HCT116 (cell line): ENCODE data around the gene URB1. TPM values are rescaled to one million over a fixed set of nuclear protein-coding genes. Genes with fewer than 3 reads are reported as not detected.

Source experiments
- ATAC-seq: fragments of 200-7000 bp; cut with Tn5 transposase; 2 replicates; pipeline ENCODE4 v1.9.1; 2020; ENCODE audit warnings: mild to moderate bottlenecking, moderate library complexity
- BruUV-seq: library from RNA; stranded (reverse); fragments of 400-500 nt; replicated peaks from 2 replicates; lab custom pipeline; 2021; lab: Mats Ljungman, UMichigan
- CTCF ChIA-PET: fragments of 300-600 bp; sonication (Branson Sonifier 250); formaldehyde crosslinking; loops from one replicate; lab custom pipeline; 2021; ENCODE audit warnings: antibody characterized with exemption; lab: Charles Lee
- POLR2A ChIA-PET: fragments of 300-600, 350-600 bp; sonication (Branson Sonifier 250); formaldehyde crosslinking; loops from one replicate; lab custom pipeline; 2021; ENCODE audit warnings: antibody characterized with exemption; lab: Charles Lee
- RAD21 ChIA-PET, 2 experiments: fragments of 300-600 bp; sonication (Branson Sonifier 250); formaldehyde crosslinking; loops; one replicate each; lab custom pipeline; 2023; ENCODE audit warnings: low total read pairs in 2 of 2; ENCODE audit not compliant: uncharacterized antibody in 2 of 2, unreplicated experiment in 2 of 2, low non-redundant PET in 1 of 2; lab: Charles Lee
- DNase-seq: peaks from one replicate; pipeline ENCODE4 v3.0.0-alpha.2; 2010; ENCODE audit warnings: low read depth, low spot score
- H2AFZ ChIP-seq: fragments of 200-600 bp; shearing (Covaris generic), sonication (generic); 2 replicates; pipeline ENCODE4 v1.6.1; 2017; ENCODE audit warnings: low read depth, mixed run types, mixed read lengths, antibody characterized with exemption, low read length; ENCODE audit not compliant: poor library complexity, severe bottlenecking
- H3K27ac ChIP-seq: 2 replicates; pipeline ENCODE4 v1.5.1; 2012; ENCODE audit warnings: low read depth, low read length
- H3K27me3 ChIP-seq: fragments of 200-600 bp; sonication (generic); 2 replicates; pipeline ENCODE4 v1.6.1; 2016; ENCODE audit warnings: mixed run types, low read length, mixed read lengths; ENCODE audit not compliant: insufficient read depth
- H3K36me3 ChIP-seq, 2 experiments: fragments of 200-500 bp in 1 of 2; fragments of 200-600 bp in 1 of 2; sonication (Bioruptor generic) in 1 of 2; sonication (generic) in 1 of 2; 2 replicates each; pipeline versions ENCODE4 v1.5.1 to v1.6.1; 2014 to 2016; ENCODE audit warnings: low read length in 2 of 2, inconsistent platforms in 1 of 2, mixed read lengths in 1 of 2, mixed run types in 1 of 2; ENCODE audit not compliant: insufficient read depth in 2 of 2, control insufficient read depth in 1 of 2
- H3K4me1 ChIP-seq, 2 experiments: fragments of 200-600 bp in 1 of 2; sonication (generic) in 1 of 2; 2 replicates each; pipeline versions ENCODE4 v1.5.1 to v1.6.1; 2012 to 2017; ENCODE audit warnings: low read length in 2 of 2, inconsistent platforms in 1 of 2, mild to moderate bottlenecking in 1 of 2, mixed read lengths in 1 of 2, mixed run types in 1 of 2, moderate library complexity in 1 of 2; ENCODE audit not compliant: insufficient read depth in 2 of 2, control insufficient read depth in 1 of 2
- H3K4me2 ChIP-seq: fragments of 200-600 bp; sonication (generic); 2 replicates; pipeline ENCODE4 v1.6.1; 2017; ENCODE audit warnings: mixed run types, low read length, mixed read lengths
- H3K4me3 ChIP-seq, 2 experiments: fragments of 200-600 bp in 1 of 2; sonication (generic) in 1 of 2; replicated peaks in 1 of 2; 2 replicates each; pipeline ENCODE4 v1.5.1; 2011 to 2016; ENCODE audit warnings: low read length in 2 of 2, control low read depth in 1 of 2, low read depth in 1 of 2, mild to moderate bottlenecking in 1 of 2, mixed read lengths in 1 of 2, mixed run types in 1 of 2
- H3K79me2 ChIP-seq: fragments of 200-600 bp; sonication (generic); 2 replicates; pipeline ENCODE4 v1.6.1; 2017; ENCODE audit warnings: mild to moderate bottlenecking, mixed run types, low read length, moderate library complexity, mixed read lengths; ENCODE audit not compliant: insufficient read depth
- H3K9ac ChIP-seq: fragments of 200-600 bp; sonication (generic); 2 replicates; pipeline ENCODE4 v1.6.1; 2016; ENCODE audit warnings: low read length, mixed read lengths
- H3K9me2 ChIP-seq: fragments of 200-600 bp; sonication (generic), shearing (Covaris generic); 2 replicates; pipeline ENCODE4 v1.6.1; 2017; ENCODE audit warnings: mixed run types, mild to moderate bottlenecking, moderate library complexity; ENCODE audit not compliant: insufficient read depth
- H3K9me3 ChIP-seq, 2 experiments: fragments of 200-500 bp in 1 of 2; fragments of 200-600 bp in 1 of 2; sonication (Bioruptor generic) in 1 of 2; sonication (generic) in 1 of 2; 2 replicates each; pipeline ENCODE4 v1.6.1; 2014 to 2017; ENCODE audit warnings: low read length in 2 of 2, mixed read lengths in 2 of 2, inconsistent platforms in 1 of 2, low read depth in 1 of 2, mild to moderate bottlenecking in 1 of 2, mixed run types in 1 of 2, moderate library complexity in 1 of 2; ENCODE audit not compliant: control insufficient read depth in 1 of 2, insufficient read depth in 1 of 2
- H4K20me1 ChIP-seq: fragments of 200-600 bp; sonication (generic), shearing (Covaris generic); 2 replicates; pipeline ENCODE4 v1.6.1; 2017; ENCODE audit warnings: mixed run types, mild to moderate bottlenecking, moderate library complexity; ENCODE audit not compliant: insufficient read depth
- CTCF ChIP-seq, 3 experiments: fragments of 200-600 bp in 1 of 3; sonication (generic) in 1 of 3; IDR thresholded peaks in 2 of 3; conservative IDR thresholded peaks in 1 of 3; 2 replicates each; pipeline ENCODE4 v1.5.1; 2012 to 2017; ENCODE audit warnings: low read depth in 2 of 3, low read length in 2 of 3, antibody characterized with exemption in 1 of 3, borderline replicate concordance in 1 of 3, control low read depth in 1 of 3, mild to moderate bottlenecking in 1 of 3, mixed read lengths in 1 of 3, mixed run types in 1 of 3, moderate library complexity in 1 of 3; ENCODE audit not compliant: insufficient read depth in 1 of 3
- EGR1 ChIP-seq: IDR thresholded peaks from 2 replicates; pipeline ENCODE4 v1.6.1; 2012; ENCODE audit warnings: low read depth
- ELF1 ChIP-seq: IDR thresholded peaks from 2 replicates; pipeline ENCODE4 v1.6.1; 2012; ENCODE audit warnings: low read depth, borderline replicate concordance
- EZH2 ChIP-seq: fragments of 200-600 bp; sonication (generic); IDR thresholded peaks from 2 replicates; pipeline ENCODE4 v1.6.1; 2017; ENCODE audit warnings: antibody characterized with exemption, mixed run types
- EZH2phosphoT487 ChIP-seq: fragments of 200-600 bp; IDR thresholded peaks from 2 replicates; pipeline ENCODE4 v1.6.1; 2018; ENCODE audit warnings: antibody characterized with exemption, borderline replicate concordance
- REST ChIP-seq: IDR thresholded peaks from 2 replicates; pipeline ENCODE4 v1.6.1; 2012; ENCODE audit warnings: low read depth
- SIN3A ChIP-seq: IDR thresholded peaks from 2 replicates; pipeline ENCODE4 v1.6.1; 2012; ENCODE audit warnings: low read depth
- TCF7L2 ChIP-seq: IDR thresholded peaks from 2 replicates; pipeline ENCODE4 v1.7.0; 2011; ENCODE audit warnings: borderline replicate concordance, inconsistent platforms; ENCODE audit not compliant: insufficient read depth, insufficient read length; ENCODE audit errors: extremely low read depth
- intact Hi-C: fragments of 100-400 bp; cut with micrococcal nuclease; formaldehyde crosslinking; loops from 2 replicates; pipeline ENCODE4 v1.10.0; 2022
- total RNA-seq: library from RNA; stranded (reverse); gene quantifications from one replicate; pipeline ENCODE4 v1.2.1, GENCODE V29; 2021; ENCODE audit not compliant: unreplicated experiment
- TF ChIP-seq, protein P1 (sequence below): IDR thresholded peaks from 2 replicates; pipeline ENCODE4 v1.6.1; 2012

URB1 gene
- total RNA-seq, 1 experiment from 2014 or later: 28.3 TPM

DNA sequence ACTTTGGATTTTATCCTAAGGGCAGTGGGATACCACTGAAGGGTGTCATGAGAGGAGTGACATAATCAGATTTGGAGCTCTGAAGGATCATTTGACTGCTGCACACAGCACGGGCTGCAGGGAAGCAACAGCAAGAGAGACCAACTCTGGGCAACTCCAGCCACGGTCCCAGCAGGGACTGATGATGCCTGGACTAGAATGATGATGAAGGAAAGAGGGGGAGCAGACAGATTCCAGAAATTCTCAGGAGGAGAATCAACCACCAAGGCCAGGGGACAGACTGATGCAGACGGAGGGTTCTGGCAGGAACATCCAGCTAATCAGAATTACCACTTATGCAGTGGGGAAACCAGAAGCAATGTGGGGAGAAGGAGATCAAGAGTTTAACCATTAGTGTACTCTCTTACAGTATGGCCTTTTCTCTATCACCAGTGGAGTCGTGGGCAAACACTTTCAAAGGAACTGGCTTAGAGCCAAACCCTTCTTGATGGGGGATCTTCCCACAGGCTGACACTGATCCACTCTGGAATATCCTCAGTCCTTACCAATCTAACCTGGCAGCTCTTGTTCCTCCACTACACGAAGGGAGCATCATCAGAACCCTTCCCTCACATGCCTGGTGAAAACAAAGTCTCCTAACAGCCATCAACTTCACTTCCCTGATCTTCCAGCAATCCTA, 3.3 kb downstream of the URB1 start:
- RAD21 ChIA-PET: no interaction called here
- no peak overlapping the region for H3K9ac ChIP-seq
- H2AFZ ChIP-seq: no peak overlapping the region
- no peaks in the 10 kb centered on the region for H3K9me3 ChIP-seq
- H3K36me3 ChIP-seq: peaks cover 9 to 13% of the 10 kb centered on the region in 2 experiments; a peak in 2 of 4 replicates
- no peak overlapping the region for H3K4me3 ChIP-seq
- no peak for DNase-seq
- no peak for ATAC-seq
- POLR2A ChIA-PET: no interaction called here
- intact Hi-C loops: no loop called here
- peaks cover 77% of the 10 kb centered on the region for H3K79me2 ChIP-seq
- no peak overlapping the region for H3K27ac ChIP-seq
- peaks cover 23 to 37% of the 10 kb centered on the region in 2 experiments; a peak in 3 of 4 replicates for H3K4me1 ChIP-seq
- CTCF ChIA-PET: no interaction called here
- H3K4me2 ChIP-seq: no peak overlapping the region
- no peaks in the 10 kb centered on the region for H3K9me2 ChIP-seq
- no peaks in the 10 kb centered on the region for H3K27me3 ChIP-seq
- no TSS peak for BruUV-seq
- H4K20me1 ChIP-seq: peaks cover 6% of the 10 kb centered on the region; the same call in 1 of the 2 replicates
- TF ChIP-seq EGR1 (no peak), SIN3A (no peak), REST (no peak), ELF1 (no peak), EZH2phosphoT487 (no peak), EZH2 (no peak), TCF7L2 (no peak), CTCF (IDR thresholded peaks at IDR 0.05 in 2 of 3, conservative IDR thresholded peaks at IDR 0.05 in 1 of 3; ENCODE audit: borderline replicate concordance in 1 of 3, insufficient read depth in 1 of 3, low read depth in 2 of 3, low read length in 2 of 3) (no peak)
- TF ChIP-seq, protein P1, sequence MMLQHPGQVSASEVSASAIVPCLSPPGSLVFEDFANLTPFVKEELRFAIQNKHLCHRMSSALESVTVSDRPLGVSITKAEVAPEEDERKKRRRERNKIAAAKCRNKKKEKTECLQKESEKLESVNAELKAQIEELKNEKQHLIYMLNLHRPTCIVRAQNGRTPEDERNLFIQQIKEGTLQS: no peak
